K562 (cell line): Measurements from ENCODE around the gene POLR2H. TPM values are rescaled to one million over a fixed set of nuclear protein-coding genes. Genes with fewer than 3 reads are reported as not detected.

Experiments
- BCL6 ChIP-seq: fragments of 250-450 bp; sonication (Bioruptor Pico); IDR thresholded peaks from 2 replicates; pipeline ENCODE4 v1.4.0; 2020
- BRCA1 ChIP-seq, 2 experiments: fragments of 450-650 bp in 1 of 2; sonication (generic) in 1 of 2; formaldehyde crosslinking in 1 of 2; IDR thresholded peaks; 2 replicates each; pipeline versions ENCODE4 v1.5.0 to v1.6.1; 2017 to 2020; ENCODE audit warnings: mild to moderate bottlenecking in 1 of 2, missing genetic modification reagents in 1 of 2
- HNRNPLL ChIP-seq: fragments of 200-400 bp; formaldehyde crosslinking; IDR thresholded peaks from 2 replicates; pipeline ENCODE4 v1.6.1; 2017; ENCODE audit warnings: low read length, low read depth, mild to moderate bottlenecking; ENCODE audit not compliant: poor library complexity, severe bottlenecking
- PRPF4 ChIP-seq: fragments of 200-400 bp; formaldehyde crosslinking; IDR thresholded peaks from one replicate; pipeline ENCODE4 v1.6.1; 2017; ENCODE audit warnings: low read length, low read depth, mild to moderate bottlenecking; ENCODE audit not compliant: insufficient read depth, poor library complexity, severe bottlenecking
- SMARCA5 ChIP-seq: fragments of 450-650 bp; IDR thresholded peaks from 2 replicates; pipeline ENCODE4 v1.6.1; 2016
- TARDBP ChIP-seq: fragments of 450-650 bp; IDR thresholded peaks from 2 replicates; pipeline ENCODE4 v1.6.1; 2016
- TBP ChIP-seq: optimal IDR thresholded peaks from 2 replicates; pipeline ENCODE3; 2011; ENCODE audit warnings: low read depth, low read length, improper control_type of control experiment
- TOE1 ChIP-seq, 2 experiments: fragments of 450-650 bp in 1 of 2; sonication (generic) in 1 of 2; formaldehyde crosslinking in 1 of 2; IDR thresholded peaks; 2 replicates each; pipeline versions ENCODE4 v1.7.1 to v1.8.0; 2016 to 2022; ENCODE audit warnings: borderline replicate concordance in 2 of 2, mild to moderate bottlenecking in 2 of 2, antibody characterized with exemption in 1 of 2, inconsistent platforms in 1 of 2, low read depth in 1 of 2, missing genetic modification reagents in 1 of 2, moderate library complexity in 1 of 2
- TRIM24 ChIP-seq, 2 experiments: fragments of 450-650 bp; IDR thresholded peaks; 2 replicates each; pipeline ENCODE4 v1.6.1; 2016
- ZBTB7A ChIP-seq: IDR thresholded peaks from 2 replicates; pipeline ENCODE4 v1.6.1; 2011; ENCODE audit warnings: low read depth, mild to moderate bottlenecking, low read length, moderate library complexity, borderline replicate concordance; ENCODE audit not compliant: control insufficient read depth
- ZNF134 ChIP-seq: fragments of 250-450 bp; sonication (Bioruptor Pico); conservative IDR thresholded peaks from 2 replicates; pipeline ENCODE4 v1.4.0; 2020
- ZNF3 ChIP-seq: fragments of 250-450 bp; sonication (Bioruptor Pico); IDR thresholded peaks from 2 replicates; pipeline ENCODE4 v1.5.0; 2021; ENCODE audit warnings: mild to moderate bottlenecking, moderate library complexity
- ZNF696 ChIP-seq: fragments of 250-450 bp; sonication (Bioruptor Pico); conservative IDR thresholded peaks from 2 replicates; pipeline ENCODE4 v1.4.0; 2020; ENCODE audit warnings: mild to moderate bottlenecking, moderate library complexity
- polyA plus RNA-seq, 8 experiments: library from polyadenylated mRNA; depleted of rRNA in 4 of 8; stranded (reverse) in 5 of 8; unstranded in 3 of 8; fragments of >200 nt; fragmentation: Nextera tagmentation in 2 of 8; fragmentation: Illumina TruSeq in 1 of 8; extraction: Ambion mirVana in 2 of 8; extraction: Trizol in 1 of 8; gene quantifications; 2 replicates each; pipeline versions ENCODE4 v1.2.1 to v1.2.3, GENCODE V29; 2011 to 2014; ENCODE audit warnings: inconsistent platforms in 1 of 8, missing spikeins in 1 of 8
- total RNA-seq, 7 experiments: library from RNA; depleted of rRNA in 6 of 7; stranded (reverse); fragments of >200 nt in 6 of 7; fragmentation: Illumina TruSeq in 2 of 7; extraction: Trizol in 2 of 7; gene quantifications; 2 replicates each; pipeline versions ENCODE4 v1.2.1 to v1.2.3, GENCODE V29; 2011 to 2021; ENCODE audit warnings: low replicate concordance in 1 of 7
- TF ChIP-seq, protein P1 (sequence below), 2 experiments: IDR thresholded peaks; 2 replicates each; pipeline ENCODE4 v1.6.1; 2011; ENCODE audit warnings: borderline replicate concordance in 1 of 2, control low read depth in 1 of 2, low read depth in 1 of 2, low read length in 1 of 2, mild to moderate bottlenecking in 1 of 2, mixed read lengths in 1 of 2, moderate library complexity in 1 of 2; ENCODE audit not compliant: insufficient read depth in 1 of 2, insufficient read length in 1 of 2, poor library complexity in 1 of 2, severe bottlenecking in 1 of 2; ENCODE audit errors: extremely low read depth in 1 of 2
- TF ChIP-seq, protein P2 (sequence below): fragments of 250-450 bp; sonication (Bioruptor Pico); IDR thresholded peaks from 2 replicates; pipeline ENCODE4 v1.4.0; 2020; ENCODE audit warnings: mild to moderate bottlenecking, moderate library complexity
- TF ChIP-seq, protein P3 (sequence below): fragments of 450-650 bp; formaldehyde crosslinking; IDR thresholded peaks from 2 replicates; pipeline ENCODE4 v1.4.0; 2022; ENCODE audit warnings: missing genetic modification characterization
- TF ChIP-seq, protein P4 (sequence below): sonication (generic); formaldehyde crosslinking; IDR thresholded peaks from 2 replicates; pipeline ENCODE4 v1.8.1; 2023; ENCODE audit warnings: mild to moderate bottlenecking, missing genetic modification reagents
- TF ChIP-seq, protein P5 (sequence below): conservative IDR thresholded peaks from 2 replicates; pipeline ENCODE4 v1.6.1; 2011; ENCODE audit warnings: low read depth, mild to moderate bottlenecking, low read length; ENCODE audit not compliant: control insufficient read depth

The POLR2H gene
- total and polyA plus RNA-seq, 9 of the 15 experiments (the other 6 are each of a cell fraction or from before 2014, with no cell fraction given), result 128 to 512 (median 220) TPM

DNA sequence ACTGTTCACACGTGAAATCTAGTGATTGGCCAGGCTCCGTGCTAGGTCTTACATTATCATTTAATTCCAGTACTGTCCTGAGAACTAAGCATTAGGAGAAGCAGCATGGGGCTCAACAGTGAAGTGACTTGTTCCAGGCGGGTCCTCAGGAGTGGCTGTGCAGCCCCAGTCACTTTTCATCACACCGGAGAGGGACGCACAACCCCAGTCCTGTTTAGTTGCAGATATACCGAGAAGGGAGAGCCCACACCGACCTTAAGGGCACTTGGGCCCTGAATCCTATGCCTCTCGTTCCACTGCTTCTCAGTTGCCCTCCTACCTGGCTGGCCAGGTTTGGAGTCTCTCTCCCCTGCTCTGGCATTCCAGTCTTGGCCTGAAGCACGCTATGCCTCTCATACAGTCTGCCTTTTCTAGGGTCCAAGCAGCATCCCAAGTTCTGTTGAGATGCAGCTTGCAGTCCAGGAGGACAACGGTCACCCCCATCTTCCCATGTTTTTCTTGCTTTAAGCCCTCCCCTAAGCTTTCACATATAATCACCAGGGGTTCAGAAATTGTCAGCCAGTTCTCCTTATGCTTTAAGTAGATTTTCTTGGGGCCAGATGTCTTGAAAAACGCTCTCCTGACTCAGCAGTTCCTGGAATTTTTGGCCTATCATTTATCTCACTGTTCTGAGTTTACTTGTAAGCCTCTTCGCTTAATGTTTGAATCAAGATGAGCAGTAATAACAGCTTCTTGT, 14.0 kb upstream of the POLR2H start (continued):
- TF ChIP-seq, protein P1, sequence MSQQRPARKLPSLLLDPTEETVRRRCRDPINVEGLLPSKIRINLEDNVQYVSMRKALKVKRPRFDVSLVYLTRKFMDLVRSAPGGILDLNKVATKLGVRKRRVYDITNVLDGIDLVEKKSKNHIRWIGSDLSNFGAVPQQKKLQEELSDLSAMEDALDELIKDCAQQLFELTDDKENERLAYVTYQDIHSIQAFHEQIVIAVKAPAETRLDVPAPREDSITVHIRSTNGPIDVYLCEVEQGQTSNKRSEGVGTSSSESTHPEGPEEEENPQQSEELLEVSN (IDR thresholded peaks at IDR 0.05; ENCODE audit: borderline replicate concordance in 1 of 2, extremely low read depth in 1 of 2, insufficient read depth in 1 of 2, insufficient read length in 1 of 2, low read depth in 1 of 2, low read length in 1 of 2, poor library complexity in 1 of 2, severe bottlenecking in 1 of 2), result no peak
- TF ChIP-seq BRCA1 (IDR thresholded peaks at IDR 0.05) (no peak), BRCA1 (CRISPR knock-in tag; IDR thresholded peaks at IDR 0.05) (no peak), TOE1 (IDR thresholded peaks at IDR 0.05; ENCODE audit: borderline replicate concordance) (no peak; the same call in 1 of the 2 replicates), TOE1 (CRISPR knock-in tag; IDR thresholded peaks at IDR 0.05; ENCODE audit: borderline replicate concordance, low read depth) (no peak), PRPF4 (no peak), ZNF134 (CRISPR knock-in tag) (no peak), ZNF696 (no peak), TARDBP (no peak), BCL6 (CRISPR knock-in tag) (no peak), TRIM24 (IDR thresholded peaks at IDR 0.05) (0 out of 4 replicates have a peak, but pooled peaks of 1 of the 2 experiments have one; percentile 34), TBP (no peak), ZBTB7A (no peak), HNRNPLL (no peak), ZNF3 (CRISPR knock-in tag) (no peak), SMARCA5 (no peak)
- TF ChIP-seq, protein P2, sequence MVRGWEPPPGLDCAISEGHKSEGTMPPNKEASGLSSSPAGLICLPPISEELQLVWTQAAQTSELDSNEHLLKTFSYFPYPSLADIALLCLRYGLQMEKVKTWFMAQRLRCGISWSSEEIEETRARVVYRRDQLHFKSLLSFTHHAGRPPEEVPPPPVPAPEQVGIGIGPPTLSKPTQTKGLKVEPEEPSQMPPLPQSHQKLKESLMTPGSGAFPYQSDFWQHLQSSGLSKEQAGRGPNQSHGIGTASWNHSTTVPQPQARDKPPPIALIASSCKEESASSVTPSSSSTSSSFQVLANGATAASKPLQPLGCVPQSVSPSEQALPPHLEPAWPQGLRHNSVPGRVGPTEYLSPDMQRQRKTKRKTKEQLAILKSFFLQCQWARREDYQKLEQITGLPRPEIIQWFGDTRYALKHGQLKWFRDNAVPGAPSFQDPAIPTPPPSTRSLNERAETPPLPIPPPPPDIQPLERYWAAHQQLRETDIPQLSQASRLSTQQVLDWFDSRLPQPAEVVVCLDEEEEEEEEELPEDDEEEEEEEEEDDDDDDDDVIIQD (CRISPR knock-in tag), result no peak
- TF ChIP-seq, protein P3, sequence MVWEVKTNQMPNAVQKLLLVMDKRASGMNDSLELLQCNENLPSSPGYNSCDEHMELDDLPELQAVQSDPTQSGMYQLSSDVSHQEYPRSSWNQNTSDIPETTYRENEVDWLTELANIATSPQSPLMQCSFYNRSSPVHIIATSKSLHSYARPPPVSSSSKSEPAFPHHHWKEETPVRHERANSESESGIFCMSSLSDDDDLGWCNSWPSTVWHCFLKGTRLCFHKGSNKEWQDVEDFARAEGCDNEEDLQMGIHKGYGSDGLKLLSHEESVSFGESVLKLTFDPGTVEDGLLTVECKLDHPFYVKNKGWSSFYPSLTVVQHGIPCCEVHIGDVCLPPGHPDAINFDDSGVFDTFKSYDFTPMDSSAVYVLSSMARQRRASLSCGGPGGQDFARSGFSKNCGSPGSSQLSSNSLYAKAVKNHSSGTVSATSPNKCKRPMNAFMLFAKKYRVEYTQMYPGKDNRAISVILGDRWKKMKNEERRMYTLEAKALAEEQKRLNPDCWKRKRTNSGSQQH, result no peak
- TF ChIP-seq, protein P4, sequence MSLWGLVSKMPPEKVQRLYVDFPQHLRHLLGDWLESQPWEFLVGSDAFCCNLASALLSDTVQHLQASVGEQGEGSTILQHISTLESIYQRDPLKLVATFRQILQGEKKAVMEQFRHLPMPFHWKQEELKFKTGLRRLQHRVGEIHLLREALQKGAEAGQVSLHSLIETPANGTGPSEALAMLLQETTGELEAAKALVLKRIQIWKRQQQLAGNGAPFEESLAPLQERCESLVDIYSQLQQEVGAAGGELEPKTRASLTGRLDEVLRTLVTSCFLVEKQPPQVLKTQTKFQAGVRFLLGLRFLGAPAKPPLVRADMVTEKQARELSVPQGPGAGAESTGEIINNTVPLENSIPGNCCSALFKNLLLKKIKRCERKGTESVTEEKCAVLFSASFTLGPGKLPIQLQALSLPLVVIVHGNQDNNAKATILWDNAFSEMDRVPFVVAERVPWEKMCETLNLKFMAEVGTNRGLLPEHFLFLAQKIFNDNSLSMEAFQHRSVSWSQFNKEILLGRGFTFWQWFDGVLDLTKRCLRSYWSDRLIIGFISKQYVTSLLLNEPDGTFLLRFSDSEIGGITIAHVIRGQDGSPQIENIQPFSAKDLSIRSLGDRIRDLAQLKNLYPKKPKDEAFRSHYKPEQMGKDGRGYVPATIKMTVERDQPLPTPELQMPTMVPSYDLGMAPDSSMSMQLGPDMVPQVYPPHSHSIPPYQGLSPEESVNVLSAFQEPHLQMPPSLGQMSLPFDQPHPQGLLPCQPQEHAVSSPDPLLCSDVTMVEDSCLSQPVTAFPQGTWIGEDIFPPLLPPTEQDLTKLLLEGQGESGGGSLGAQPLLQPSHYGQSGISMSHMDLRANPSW (CRISPR knock-in tag), result no peak
- TF ChIP-seq, protein P5, sequence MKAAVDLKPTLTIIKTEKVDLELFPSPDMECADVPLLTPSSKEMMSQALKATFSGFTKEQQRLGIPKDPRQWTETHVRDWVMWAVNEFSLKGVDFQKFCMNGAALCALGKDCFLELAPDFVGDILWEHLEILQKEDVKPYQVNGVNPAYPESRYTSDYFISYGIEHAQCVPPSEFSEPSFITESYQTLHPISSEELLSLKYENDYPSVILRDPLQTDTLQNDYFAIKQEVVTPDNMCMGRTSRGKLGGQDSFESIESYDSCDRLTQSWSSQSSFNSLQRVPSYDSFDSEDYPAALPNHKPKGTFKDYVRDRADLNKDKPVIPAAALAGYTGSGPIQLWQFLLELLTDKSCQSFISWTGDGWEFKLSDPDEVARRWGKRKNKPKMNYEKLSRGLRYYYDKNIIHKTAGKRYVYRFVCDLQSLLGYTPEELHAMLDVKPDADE, result no peak
